A549 (cell line): ENCODE results near the gene SEMA3B.

Source experiments
- ATOH8 ChIP-seq: fragments of 250-450 bp; sonication (Bioruptor Pico); IDR thresholded peaks from 2 replicates; pipeline ENCODE4 v1.5.0; 2020; ENCODE audit warnings: low read depth, mild to moderate bottlenecking, moderate library complexity
- CEBPB ChIP-seq, 2 experiments: fragments of >200 bp in 1 of 2; sonication (Bioruptor Twin) in 1 of 2; formaldehyde crosslinking in 1 of 2; IDR thresholded peaks; 2 replicates each; pipeline ENCODE4 v1.6.1; 2012 to 2016
- CHD4 ChIP-seq: fragments of 200-600 bp; sonication (generic); IDR thresholded peaks from 2 replicates; pipeline ENCODE4 v1.6.1; 2016; ENCODE audit warnings: antibody characterized with exemption, mild to moderate bottlenecking, borderline replicate concordance
- POLR2A ChIP-seq: IDR thresholded peaks from 2 replicates; pipeline ENCODE4 v1.6.1; 2012; ENCODE audit warnings: mild to moderate bottlenecking, low read length
- RAD21 ChIP-seq, 2 experiments: fragments of >200 bp in 1 of 2; sonication (Bioruptor Twin) in 1 of 2; formaldehyde crosslinking in 1 of 2; IDR thresholded peaks in 1 of 2; conservative IDR thresholded peaks in 1 of 2; 2 replicates in 1 of 2; 3 replicates in 1 of 2; pipeline ENCODE4 v1.6.1; 2012 to 2018; ENCODE audit warnings: inconsistent platforms in 1 of 2
- RCOR1 ChIP-seq: fragments of 150-350 bp; IDR thresholded peaks from 2 replicates; pipeline ENCODE4 v1.6.1; 2014; ENCODE audit warnings: antibody characterized with exemption, low read length, low read depth
- REST ChIP-seq: fragments of 200-600 bp; sonication (generic); IDR thresholded peaks from 2 replicates; pipeline ENCODE4 v1.6.1; 2016; ENCODE audit warnings: antibody characterized with exemption, mild to moderate bottlenecking, moderate library complexity
- RFX5 ChIP-seq: fragments of 450-650 bp; IDR thresholded peaks from 2 replicates; pipeline ENCODE4 v1.7.1; 2014; ENCODE audit warnings: antibody characterized with exemption, mild to moderate bottlenecking, moderate library complexity
- SMC3 ChIP-seq: fragments of >200 bp; sonication (Bioruptor Twin); formaldehyde crosslinking; IDR thresholded peaks from 3 replicates; pipeline ENCODE4 v1.6.1; 2018; ENCODE audit warnings: inconsistent platforms
- TF ChIP-seq, protein P1 (sequence below): fragments of >200 bp; sonication (Bioruptor Twin); formaldehyde crosslinking; IDR thresholded peaks from 3 replicates; pipeline ENCODE4 v1.5.1; 2016
- TF ChIP-seq, protein P2 (sequence below): fragments of 250-450 bp; sonication (Bioruptor Pico); IDR thresholded peaks from 2 replicates; pipeline ENCODE4 v1.5.0; 2021; ENCODE audit warnings: mild to moderate bottlenecking, moderate library complexity, borderline replicate concordance

DNA sequence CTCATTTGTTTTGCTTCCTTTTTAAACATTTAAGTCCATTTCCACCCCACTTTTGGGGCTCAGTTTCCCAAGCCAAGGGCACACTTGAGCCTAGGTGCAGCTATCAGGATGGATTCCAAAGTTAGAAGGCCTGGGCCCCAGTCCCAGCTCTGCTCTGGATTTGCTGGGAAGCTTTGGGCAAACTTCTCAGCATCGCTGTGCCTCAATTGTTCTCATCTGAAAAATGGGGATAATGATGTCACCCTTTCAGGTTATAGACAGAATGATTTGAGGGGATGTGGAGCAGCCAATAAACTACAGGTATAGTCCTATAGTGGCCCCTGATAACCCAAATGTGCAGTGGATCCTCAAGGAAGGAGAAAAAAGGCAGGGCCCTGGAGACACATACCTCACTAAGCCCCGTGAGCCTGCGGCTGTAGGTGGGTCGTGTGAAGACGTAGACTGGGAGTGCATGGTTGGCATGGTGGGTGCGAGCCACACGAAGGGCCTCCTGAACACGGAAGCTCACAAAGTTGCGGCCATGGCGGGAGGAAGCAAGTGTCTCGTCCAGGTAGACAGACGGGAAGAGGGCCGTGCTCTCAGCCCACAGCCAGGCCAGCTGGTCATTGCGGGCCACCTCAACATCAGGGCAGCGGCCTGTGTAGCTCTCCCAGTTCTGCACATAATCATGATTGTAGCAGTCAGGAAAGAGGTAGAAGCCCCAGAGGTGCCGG is 50.4 kb downstream of the SEMA3B start:
- TF ChIP-seq, protein P1, sequence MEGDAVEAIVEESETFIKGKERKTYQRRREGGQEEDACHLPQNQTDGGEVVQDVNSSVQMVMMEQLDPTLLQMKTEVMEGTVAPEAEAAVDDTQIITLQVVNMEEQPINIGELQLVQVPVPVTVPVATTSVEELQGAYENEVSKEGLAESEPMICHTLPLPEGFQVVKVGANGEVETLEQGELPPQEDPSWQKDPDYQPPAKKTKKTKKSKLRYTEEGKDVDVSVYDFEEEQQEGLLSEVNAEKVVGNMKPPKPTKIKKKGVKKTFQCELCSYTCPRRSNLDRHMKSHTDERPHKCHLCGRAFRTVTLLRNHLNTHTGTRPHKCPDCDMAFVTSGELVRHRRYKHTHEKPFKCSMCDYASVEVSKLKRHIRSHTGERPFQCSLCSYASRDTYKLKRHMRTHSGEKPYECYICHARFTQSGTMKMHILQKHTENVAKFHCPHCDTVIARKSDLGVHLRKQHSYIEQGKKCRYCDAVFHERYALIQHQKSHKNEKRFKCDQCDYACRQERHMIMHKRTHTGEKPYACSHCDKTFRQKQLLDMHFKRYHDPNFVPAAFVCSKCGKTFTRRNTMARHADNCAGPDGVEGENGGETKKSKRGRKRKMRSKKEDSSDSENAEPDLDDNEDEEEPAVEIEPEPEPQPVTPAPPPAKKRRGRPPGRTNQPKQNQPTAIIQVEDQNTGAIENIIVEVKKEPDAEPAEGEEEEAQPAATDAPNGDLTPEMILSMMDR: no peak
- TF ChIP-seq RAD21 (conservative IDR thresholded peaks at IDR 0.05 in 1 of 2, IDR thresholded peaks at IDR 0.05 in 1 of 2): no peak
- TF ChIP-seq, protein P2, sequence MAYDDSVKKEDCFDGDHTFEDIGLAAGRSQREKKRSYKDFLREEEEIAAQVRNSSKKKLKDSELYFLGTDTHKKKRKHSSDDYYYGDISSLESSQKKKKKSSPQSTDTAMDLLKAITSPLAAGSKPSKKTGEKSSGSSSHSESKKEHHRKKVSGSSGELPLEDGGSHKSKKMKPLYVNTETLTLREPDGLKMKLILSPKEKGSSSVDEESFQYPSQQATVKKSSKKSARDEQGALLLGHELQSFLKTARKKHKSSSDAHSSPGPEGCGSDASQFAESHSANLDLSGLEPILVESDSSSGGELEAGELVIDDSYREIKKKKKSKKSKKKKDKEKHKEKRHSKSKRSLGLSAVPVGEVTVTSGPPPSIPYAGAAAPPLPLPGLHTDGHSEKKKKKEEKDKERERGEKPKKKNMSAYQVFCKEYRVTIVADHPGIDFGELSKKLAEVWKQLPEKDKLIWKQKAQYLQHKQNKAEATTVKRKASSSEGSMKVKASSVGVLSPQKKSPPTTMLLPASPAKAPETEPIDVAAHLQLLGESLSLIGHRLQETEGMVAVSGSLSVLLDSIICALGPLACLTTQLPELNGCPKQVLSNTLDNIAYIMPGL (CRISPR knock-in tag): no peak
- no peak for TF ChIP-seq ATOH8
- TF ChIP-seq POLR2A: no peak
- no peak for TF ChIP-seq RFX5
- TF ChIP-seq CEBPB (IDR thresholded peaks at IDR 0.05): no peak
- no peak for TF ChIP-seq REST
- no peak for TF ChIP-seq RCOR1
- no peak for TF ChIP-seq CHD4
- TF ChIP-seq SMC3: no peak
